Endothelial cell of umbilical vein (primary cell): ENCODE data around the gene SOX13. TPM values are rescaled to one million over a fixed set of nuclear protein-coding genes. Genes with fewer than 3 reads are reported as not detected.

Source experiments
- BruUV-seq: library from RNA; stranded (reverse); fragments of 400-500 nt; replicated peaks from 2 replicates; lab custom pipeline; 2021; lab: Mats Ljungman, UMichigan
- CTCF ChIA-PET: fragments of 300-600, 350-600 bp; sonication (Branson Sonifier 250); formaldehyde crosslinking; loops from one replicate; lab custom pipeline; 2021; ENCODE audit warnings: antibody characterized with exemption, inconsistent platforms; lab: Charles Lee
- POLR2A ChIA-PET: fragments of 300-600, 350-600 bp; sonication (Branson Sonifier 250); formaldehyde crosslinking; loops from one replicate; lab custom pipeline; 2021; ENCODE audit warnings: antibody characterized with exemption, inconsistent platforms; lab: Charles Lee
- DNase-seq: peaks from one replicate; pipeline ENCODE4 v3.0.0-alpha.2; 2011; ENCODE audit warnings: low read depth, low spot score
- FAIRE-seq: peaks from 2 replicates; lab custom pipeline; 2011; peaks lifted over from hg19 to GRCh38; lab: Jason Lieb, UNC
- H2AFZ ChIP-seq: 2 replicates; pipeline ENCODE4 v1.6.0; 2012; ENCODE audit warnings: low read depth, low read length, control low read depth, inconsistent platforms
- H3K27ac ChIP-seq: 2 replicates; pipeline ENCODE4 v1.5.1; 2011; ENCODE audit warnings: low read depth, mild to moderate bottlenecking, control low read depth, low read length, moderate library complexity; ENCODE audit not compliant: insufficient read depth
- H3K27me3 ChIP-seq, 2 experiments: 2 replicates each; pipeline versions ENCODE4 v1.6.0 to v1.6.1; 2011; ENCODE audit warnings: low read length in 2 of 2, mixed read lengths in 1 of 2; ENCODE audit not compliant: control insufficient read depth in 2 of 2, insufficient read depth in 2 of 2
- H3K36me3 ChIP-seq, 2 experiments: 2 replicates in 1 of 2; 3 replicates in 1 of 2; pipeline ENCODE4 v1.5.1; 2011; ENCODE audit warnings: low read length in 2 of 2, mild to moderate bottlenecking in 1 of 2, moderate library complexity in 1 of 2; ENCODE audit not compliant: control insufficient read depth in 2 of 2, insufficient read depth in 2 of 2; ENCODE audit errors: extremely low read depth in 1 of 2
- H3K4me1 ChIP-seq: 3 replicates; pipeline ENCODE4 v1.5.1; 2011; ENCODE audit warnings: mild to moderate bottlenecking, low read length; ENCODE audit not compliant: control insufficient read depth, insufficient read depth; ENCODE audit errors: extremely low read depth
- H3K4me2 ChIP-seq: 2 replicates; pipeline ENCODE4 v1.6.1; 2011; ENCODE audit warnings: low read length, control low read depth, mixed read lengths; ENCODE audit not compliant: insufficient read depth
- H3K4me3 ChIP-seq, 3 experiments: fragments of 200-600 bp in 1 of 3; sonication (generic), shearing (Covaris generic) in 1 of 3; replicated peaks in 1 of 3; 2 replicates each; pipeline ENCODE4 v1.5.1; 2011 to 2016; ENCODE audit warnings: control low read depth in 3 of 3, low read length in 3 of 3, mild to moderate bottlenecking in 2 of 3, inconsistent platforms in 1 of 3, low read depth in 1 of 3, moderate library complexity in 1 of 3; ENCODE audit not compliant: insufficient read depth in 1 of 3
- H3K79me2 ChIP-seq: 2 replicates; pipeline ENCODE4 v1.6.0; 2012; ENCODE audit warnings: low read length, inconsistent platforms; ENCODE audit not compliant: control insufficient read depth, insufficient read depth
- H3K9ac ChIP-seq: replicated peaks from 2 replicates; pipeline ENCODE3; 2011; ENCODE audit warnings: low read length, control low read depth; ENCODE audit not compliant: insufficient read depth; ENCODE audit errors: extremely low read depth
- H3K9me1 ChIP-seq: replicated peaks from 3 replicates; pipeline ENCODE4 v1.6.0; 2011; ENCODE audit warnings: mild to moderate bottlenecking, low read length; ENCODE audit not compliant: control insufficient read depth, insufficient read depth; ENCODE audit errors: extremely low read depth
- H3K9me3 ChIP-seq: replicated peaks from 2 replicates; pipeline ENCODE4 v1.5.1; 2012; ENCODE audit warnings: low read length, inconsistent platforms; ENCODE audit not compliant: control insufficient read depth, insufficient read depth
- H4K20me1 ChIP-seq: replicated peaks from 2 replicates; pipeline ENCODE3; 2011; ENCODE audit warnings: mild to moderate bottlenecking, low read length; ENCODE audit not compliant: control insufficient read depth, insufficient read depth; ENCODE audit errors: extremely low read depth
- EZH2 ChIP-seq: IDR thresholded peaks from 2 replicates; pipeline ENCODE4 v1.6.1; 2012; ENCODE audit warnings: borderline replicate concordance, low read depth, mild to moderate bottlenecking, moderate library complexity, low read length, inconsistent platforms; ENCODE audit not compliant: severe bottlenecking
- FOS ChIP-seq: IDR thresholded peaks from 2 replicates; pipeline ENCODE4 v1.6.1; 2011; ENCODE audit warnings: mild to moderate bottlenecking, low read length, moderate library complexity, borderline replicate concordance; ENCODE audit not compliant: insufficient read depth
- GATA2 ChIP-seq: IDR thresholded peaks from 2 replicates; pipeline ENCODE4 v1.7.0; 2011; ENCODE audit warnings: low read depth, mild to moderate bottlenecking, moderate library complexity, mixed read lengths, low read length; ENCODE audit not compliant: insufficient read length, insufficient read depth
- JUN ChIP-seq: IDR thresholded peaks from 2 replicates; pipeline ENCODE4 v1.6.1; 2011; ENCODE audit warnings: borderline replicate concordance, low read depth; ENCODE audit not compliant: insufficient read length, insufficient read depth
- MYC ChIP-seq: IDR thresholded peaks from one replicate; pipeline ENCODE4 v1.6.1; 2011; ENCODE audit warnings: mild to moderate bottlenecking, low read depth, low read length
- POLR2A ChIP-seq: IDR thresholded peaks from 2 replicates; pipeline ENCODE4 v1.6.1; 2012; ENCODE audit warnings: low read depth, mild to moderate bottlenecking, control low read depth, low read length
- POLR2AphosphoS5 ChIP-seq: IDR thresholded peaks from 2 replicates; pipeline ENCODE4 v1.6.1; 2012; ENCODE audit warnings: low read depth, mild to moderate bottlenecking, control low read depth, low read length, moderate library complexity; ENCODE audit not compliant: insufficient read depth
- dilution Hi-C: fragments of 300-500 bp; cut with MboI; formaldehyde crosslinking; loops from one replicate; pipeline ENCODE4 v1.15.0; 2019; ENCODE audit warnings: low sequenced_read_pairs; ENCODE audit not compliant: extremely low pct_ligation_motif_present
- intact Hi-C: fragments of 100-400 bp; cut with micrococcal nuclease; formaldehyde crosslinking; loops from one replicate; pipeline ENCODE4 v1.10.0; 2022
- polyA plus RNA-seq, 4 experiments: library from polyadenylated mRNA; depleted of rRNA in 3 of 4; stranded (reverse) in 3 of 4; unstranded in 1 of 4; fragments of >200 nt; gene quantifications; 2 replicates each; pipeline versions ENCODE4 v1.2.1 to v1.2.3, GENCODE V29; 2011 to 2012; ENCODE audit warnings: missing spikeins in 1 of 4
- total RNA-seq: library from RNA; stranded (reverse); gene quantifications from 2 replicates; pipeline ENCODE4 v1.2.3, GENCODE V29; 2021
- TF ChIP-seq, protein P1 (sequence below), 2 donors: IDR thresholded peaks; 1 replicate in 1 of 2; 2 replicates in 1 of 2; pipeline ENCODE4 v1.5.1; 2011; ENCODE audit warnings: low read length in 2 of 2, mild to moderate bottlenecking in 2 of 2, moderate library complexity in 2 of 2, control low read depth in 1 of 2, inconsistent platforms in 1 of 2, low read depth in 1 of 2; ENCODE audit not compliant: insufficient read depth in 1 of 2; ENCODE audit errors: extremely low read depth in 1 of 2
- TF ChIP-seq, protein P2 (sequence below): IDR thresholded peaks from 2 replicates; pipeline ENCODE4 v1.6.1; 2011; ENCODE audit not compliant: insufficient read depth, insufficient read length

The SOX13 gene
- total and polyA plus RNA-seq, 2 donors (not counting 3 experiments of a cell fraction or from before 2014, with no cell fraction given) = 40.8 to 57.7 TPM

GRCh38 chr1:204125759-204126351 is 52.9 kb downstream of the SOX13 start:
- Histone ChIP-seq H3K27ac (no peak overlapping the region), H3K36me3 (peaks cover 0 to 36% of the 10 kb centered on the region in 2 experiments), H4K20me1 (no peaks in the 10 kb centered on the region), H3K79me2 (no peaks in the 10 kb centered on the region), H3K9me3 (no peaks in the 10 kb centered on the region), H3K9me1 (no peaks in the 10 kb centered on the region), H3K9ac (no peak overlapping the region), H3K4me3 (no peak overlapping the region), H2AFZ (no peak overlapping the region), H3K4me2 (no peak overlapping the region), H3K4me1 (peaks cover 18% of the 10 kb centered on the region), H3K27me3 (no peaks in the 10 kb centered on the region)
- TF ChIP-seq POLR2AphosphoS5 = no peak
- no peak for TF ChIP-seq MYC
- TF ChIP-seq, protein P1, sequence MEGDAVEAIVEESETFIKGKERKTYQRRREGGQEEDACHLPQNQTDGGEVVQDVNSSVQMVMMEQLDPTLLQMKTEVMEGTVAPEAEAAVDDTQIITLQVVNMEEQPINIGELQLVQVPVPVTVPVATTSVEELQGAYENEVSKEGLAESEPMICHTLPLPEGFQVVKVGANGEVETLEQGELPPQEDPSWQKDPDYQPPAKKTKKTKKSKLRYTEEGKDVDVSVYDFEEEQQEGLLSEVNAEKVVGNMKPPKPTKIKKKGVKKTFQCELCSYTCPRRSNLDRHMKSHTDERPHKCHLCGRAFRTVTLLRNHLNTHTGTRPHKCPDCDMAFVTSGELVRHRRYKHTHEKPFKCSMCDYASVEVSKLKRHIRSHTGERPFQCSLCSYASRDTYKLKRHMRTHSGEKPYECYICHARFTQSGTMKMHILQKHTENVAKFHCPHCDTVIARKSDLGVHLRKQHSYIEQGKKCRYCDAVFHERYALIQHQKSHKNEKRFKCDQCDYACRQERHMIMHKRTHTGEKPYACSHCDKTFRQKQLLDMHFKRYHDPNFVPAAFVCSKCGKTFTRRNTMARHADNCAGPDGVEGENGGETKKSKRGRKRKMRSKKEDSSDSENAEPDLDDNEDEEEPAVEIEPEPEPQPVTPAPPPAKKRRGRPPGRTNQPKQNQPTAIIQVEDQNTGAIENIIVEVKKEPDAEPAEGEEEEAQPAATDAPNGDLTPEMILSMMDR (IDR thresholded peaks at IDR 0.05; ENCODE audit: extremely low read depth in 1 of 2, insufficient read depth in 1 of 2, low read depth in 1 of 2, low read length in 2 of 2) = no peak
- TF ChIP-seq, protein P2, sequence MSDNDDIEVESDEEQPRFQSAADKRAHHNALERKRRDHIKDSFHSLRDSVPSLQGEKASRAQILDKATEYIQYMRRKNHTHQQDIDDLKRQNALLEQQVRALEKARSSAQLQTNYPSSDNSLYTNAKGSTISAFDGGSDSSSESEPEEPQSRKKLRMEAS = no peak
- TF ChIP-seq EZH2 = no peak
- TF ChIP-seq GATA2 = no peak
- TF ChIP-seq JUN = no peak
- TF ChIP-seq POLR2A = no peak
- no peak for TF ChIP-seq FOS
- ChIA-PET CTCF (interaction anchor here (1.0 to 19.0 kb wide), 6 partner anchors 17 to 260 kb away, joined by 3 to 903 read pairs (median 8); partner anchors contain the start of genes ETNK2, SNRPE and SOX13), POLR2A (no interaction called here)
- no TSS peak for BruUV-seq
- dilution Hi-C loops (loop anchor here (25.0 kb wide), 1 partner anchor 264 kb away; the partner anchor contains the start of gene SNRPE), intact Hi-C loops (loop anchor here (5.0 to 10.0 kb wide), 2 partner anchors 131 to 499 kb away; partner anchors contain the start of gene ATP2B4)
- FAIRE-seq (no peak), DNase-seq (no peak)
